ENCODE measurements around the gene SP2.

Gene SP2

DNA sequence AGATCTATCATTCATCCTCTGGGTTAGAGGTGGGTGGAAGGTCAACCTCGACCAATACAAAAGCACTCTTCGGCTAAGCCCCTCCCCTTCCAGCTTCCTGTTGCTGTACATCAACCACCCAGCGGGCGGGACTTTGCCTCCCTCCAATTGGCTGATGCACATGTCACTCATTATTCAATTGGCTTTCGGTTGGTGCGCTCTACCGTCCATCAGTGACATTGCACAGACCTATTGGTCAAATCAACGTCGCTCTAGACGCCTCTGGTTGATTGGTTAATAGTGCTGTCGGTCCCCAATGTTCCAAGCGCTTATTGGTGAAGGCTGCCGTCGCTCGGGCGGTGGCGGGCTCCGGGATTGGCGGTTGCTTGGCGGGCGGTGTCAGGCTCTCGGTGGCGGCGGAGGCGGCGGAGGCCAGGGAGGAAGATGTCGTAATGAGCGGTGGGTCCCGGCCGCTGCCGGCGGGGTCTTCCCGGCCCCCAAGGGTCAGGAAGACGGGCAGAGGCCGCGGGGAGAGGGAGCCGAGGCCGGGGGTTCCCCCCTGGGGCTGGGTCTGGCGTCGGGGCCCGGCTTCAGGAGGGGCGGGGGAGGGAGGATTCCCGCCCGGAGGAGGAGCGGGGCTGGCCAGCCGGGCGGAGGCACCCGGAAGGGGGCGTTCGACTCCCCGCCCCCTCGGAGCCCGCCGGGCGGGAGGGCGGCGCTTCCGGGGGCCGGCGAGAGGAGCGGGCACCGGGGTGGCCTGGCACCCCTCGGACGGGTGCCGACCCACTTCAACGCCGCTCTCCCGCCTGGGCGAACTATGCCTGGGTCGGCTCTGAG lies at the start of gene SP2:
SP2 (plus strand) TSS at position 381 of the 816 bp plus-strand sequence; CDS start at position 432, 51 bp downstream.
- H3K4me3 ChIP-seq (ENCODE audit: low read depth, low read length): peak within 1 kb of the TSS; percentile 98
- no peak for TF ChIP-seq CTCF (IDR thresholded peaks at IDR 0.05; ENCODE audit: low read depth, low read length)
- in situ Hi-C loops (cut with HindIII; ENCODE audit: low sequenced_read_pairs): no loop called here

GRCh38 chr17:47846716-47847340 lies 49.2 kb upstream of the SP2 start:
- no peak for DNase-seq (ENCODE audit: low read depth, low spot score)
- no peak for TF ChIP-seq CTCF (IDR thresholded peaks at IDR 0.05; ENCODE audit: low read depth, low read length)
- in situ Hi-C loops (cut with HindIII; ENCODE audit: low sequenced_read_pairs): no loop called here
- no peak overlapping the region for H3K4me3 ChIP-seq (ENCODE audit: low read depth, low read length)

More for the DNA sequence above, at the start of gene SP2:
- DNase-seq (ENCODE audit: low read depth, low spot score): peak; percentile 100

- no peak for DNase-seq (ENCODE audit: low read depth, low spot score)
- TF ChIP-seq CTCF (IDR thresholded peaks at IDR 0.05; ENCODE audit: low read depth, low read length): peak; percentile 38
- H3K4me3 ChIP-seq (ENCODE audit: low read depth, low read length): no peak overlapping the region
- in situ Hi-C loops (cut with HindIII; ENCODE audit: low sequenced_read_pairs): no loop called here
These were observed 48.5 kb upstream of the SP2 start for GRCh38 chr17:47847341-47848197.

DNA sequence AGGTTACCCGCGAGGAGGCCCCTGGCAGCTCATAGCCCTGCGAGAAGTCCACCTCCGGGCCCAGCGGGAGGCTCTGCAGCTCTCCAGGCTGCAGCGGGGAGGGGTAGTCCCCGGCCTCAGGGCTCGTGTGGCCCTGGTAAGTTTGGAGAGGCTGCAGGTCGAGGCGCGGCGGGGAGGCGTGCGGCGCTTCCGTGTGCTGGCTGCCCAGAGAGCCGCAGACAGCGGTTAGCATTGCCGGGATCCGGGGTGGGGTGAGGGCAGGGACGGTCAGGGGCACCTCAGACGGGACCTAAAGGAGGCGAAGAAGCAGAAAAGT lies 47.9 kb upstream of the SP2 start:
- no peak for DNase-seq (ENCODE audit: low read depth, low spot score)
- in situ Hi-C loops (cut with HindIII; ENCODE audit: low sequenced_read_pairs): no loop called here
- no peak for TF ChIP-seq CTCF (IDR thresholded peaks at IDR 0.05; ENCODE audit: low read depth, low read length)
- H3K4me3 ChIP-seq (ENCODE audit: low read depth, low read length): no peak overlapping the region

DNA sequence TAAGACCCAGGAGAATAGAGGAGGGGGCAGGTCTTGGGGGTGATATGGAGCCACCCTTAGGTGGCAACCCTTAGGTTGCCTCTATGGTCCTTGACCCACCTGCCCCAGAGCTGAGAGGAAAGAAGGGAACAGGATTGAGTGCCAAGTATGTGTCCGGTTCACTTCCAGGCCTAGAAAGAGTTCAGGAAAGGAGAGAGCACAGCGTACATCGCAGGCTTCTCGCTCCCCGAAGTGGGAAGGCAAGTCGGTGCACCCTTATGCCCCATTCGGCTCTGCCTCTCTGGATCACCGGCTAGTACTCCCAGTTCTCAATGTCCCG lies 45.7 kb upstream of the SP2 start:
- no peak overlapping the region for H3K4me3 ChIP-seq (ENCODE audit: low read depth, low read length)
- in situ Hi-C loops (cut with HindIII; ENCODE audit: low sequenced_read_pairs): no loop called here
- no peak for TF ChIP-seq CTCF (IDR thresholded peaks at IDR 0.05; ENCODE audit: low read depth, low read length)
- no peak for DNase-seq (ENCODE audit: low read depth, low spot score)

- TF ChIP-seq CTCF (IDR thresholded peaks at IDR 0.05; ENCODE audit: low read depth, low read length): no peak
- no peak within 1 kb of the TSS for H3K4me3 ChIP-seq (ENCODE audit: low read depth, low read length)
- DNase-seq (ENCODE audit: low read depth, low spot score): peak; percentile 24
- in situ Hi-C loops (cut with HindIII; ENCODE audit: low sequenced_read_pairs): no loop called here
These were observed 45.1 kb upstream of the SP2 start, which contains the start of gene SP6 for GRCh38 chr17:47850692-47851573. Gene SP6, minus strand, starts transcription at chr17:47851163. Its CDS starts 2,734 bp downstream, at chr17:47848429.

Data from astrocyte of the spinal cord (primary cell).